H1 (cell line): ENCODE data around the gene MYCBP2. TPM values are rescaled to one million over a fixed set of nuclear protein-coding genes. Genes with fewer than 3 reads are reported as not detected.

Experiments used
- CTCF ChIA-PET: fragments of 300-600 bp; sonication (Branson Sonifier 250); formaldehyde crosslinking; loops from one replicate; lab custom pipeline; 2021; ENCODE audit not compliant: partially characterized antibody; lab: Charles Lee
- POLR2A ChIA-PET: fragments of 300-600 bp; sonication (Branson Sonifier 250); formaldehyde crosslinking; loops from one replicate; lab custom pipeline; 2021; ENCODE audit warnings: inconsistent platforms; ENCODE audit not compliant: partially characterized antibody; lab: Charles Lee
- DNase-seq, 2 experiments: peaks; one replicate each; pipeline versions ENCODE4 v3.0.0 to v3.0.0-alpha.2; 2010 to 2022; ENCODE audit warnings: low spot score in 2 of 2, low read depth in 1 of 2, mixed read lengths in 1 of 2
- FAIRE-seq: peaks from 2 replicates; lab custom pipeline; 2011; peaks lifted over from hg19 to GRCh38; lab: Jason Lieb, UNC
- H2AFZ ChIP-seq: 2 replicates; pipeline ENCODE4 v1.8.1; 2012; ENCODE audit warnings: low read length, inconsistent platforms
- H2AK5ac ChIP-seq: 2 replicates; pipeline ENCODE4 v1.6.1; 2013; ENCODE audit warnings: low read depth, low read length
- H2BK120ac ChIP-seq: replicated peaks from 2 replicates; pipeline ENCODE3; 2013; ENCODE audit warnings: low read depth, low read length, inconsistent platforms
- H2BK12ac ChIP-seq: 2 replicates; pipeline ENCODE4 v1.6.1; 2013; ENCODE audit warnings: low read depth, low read length
- H2BK15ac ChIP-seq: 2 replicates; pipeline ENCODE4 v1.6.1; 2013; ENCODE audit warnings: low read length
- H2BK20ac ChIP-seq: 2 replicates; pipeline ENCODE4 v1.6.1; 2013; ENCODE audit warnings: low read length
- H2BK5ac ChIP-seq: 2 replicates; pipeline ENCODE4 v1.6.1; 2013; ENCODE audit warnings: low read depth, low read length
- H3K14ac ChIP-seq: 2 replicates; pipeline ENCODE4 v1.6.1; 2013; ENCODE audit warnings: inconsistent platforms; ENCODE audit not compliant: insufficient read length
- H3K18ac ChIP-seq: 2 replicates; pipeline ENCODE4 v1.6.1; 2013; ENCODE audit warnings: low read length; ENCODE audit errors: extremely low read depth
- H3K23ac ChIP-seq: 2 replicates; pipeline ENCODE4 v1.6.1; 2013; ENCODE audit warnings: inconsistent platforms; ENCODE audit not compliant: insufficient read length
- H3K23me2 ChIP-seq: 2 replicates; pipeline ENCODE4 v1.6.1; 2013; ENCODE audit warnings: low read depth, low read length
- H3K27ac ChIP-seq: 2 replicates; pipeline ENCODE4 v1.6.1; 2011; ENCODE audit warnings: low read depth, low read length, inconsistent platforms
- H3K27me3 ChIP-seq, 4 experiments: replicated peaks in 1 of 4; 1 replicate in 1 of 4; 2 replicates in 3 of 4; pipeline versions ENCODE4 v1.6.1 to v1.8.1; 2011 to 2013; ENCODE audit warnings: low read length in 3 of 4, mild to moderate bottlenecking in 3 of 4, inconsistent platforms in 2 of 4, mixed read lengths in 2 of 4, moderate library complexity in 1 of 4; ENCODE audit not compliant: control insufficient read depth in 3 of 4, insufficient read depth in 3 of 4; ENCODE audit errors: extremely low read depth in 1 of 4
- H3K36me3 ChIP-seq, 4 experiments: 2 replicates each; pipeline versions ENCODE4 v1.6.1 to v1.8.1; 2011 to 2013; ENCODE audit warnings: mild to moderate bottlenecking in 4 of 4, low read length in 3 of 4, moderate library complexity in 2 of 4, control low read depth in 1 of 4, inconsistent platforms in 1 of 4; ENCODE audit not compliant: insufficient read depth in 4 of 4, control insufficient read depth in 2 of 4
- H3K4ac ChIP-seq: replicated peaks from 2 replicates; pipeline ENCODE3; 2013; ENCODE audit warnings: low read length, low read depth, mixed read lengths, inconsistent platforms; ENCODE audit not compliant: insufficient read length
- H3K4me1 ChIP-seq, 4 experiments: replicated peaks in 1 of 4; 1 replicate in 1 of 4; 2 replicates in 3 of 4; pipeline versions ENCODE4 v1.6.1 to v1.8.1; 2011 to 2013; ENCODE audit warnings: low read length in 3 of 4, inconsistent platforms in 2 of 4, mixed read lengths in 1 of 4; ENCODE audit not compliant: insufficient read depth in 4 of 4, control insufficient read depth in 3 of 4
- H3K4me2 ChIP-seq, 2 experiments: 2 replicates each; pipeline versions ENCODE4 v1.6.1 to v1.8.1; 2011 to 2013; ENCODE audit warnings: low read depth in 2 of 2, low read length in 2 of 2, control low read depth in 1 of 2, inconsistent platforms in 1 of 2, mild to moderate bottlenecking in 1 of 2; ENCODE audit not compliant: insufficient read depth in 1 of 2
- H3K4me3 ChIP-seq, 4 experiments: fragments of 200-600, 300-600 bp in 1 of 4; sonication (generic), shearing (Covaris generic), sonication (Bioruptor Twin) in 1 of 4; 2 replicates each; pipeline versions ENCODE4 v1.5.1 to v1.8.1; 2011 to 2016; ENCODE audit warnings: low read length in 4 of 4, low read depth in 3 of 4, control low read depth in 2 of 4, inconsistent platforms in 2 of 4, mild to moderate bottlenecking in 2 of 4, mixed read lengths in 1 of 4, moderate library complexity in 1 of 4; ENCODE audit not compliant: insufficient read depth in 2 of 4; ENCODE audit errors: extremely low read depth in 1 of 4
- H3K56ac ChIP-seq: replicated peaks from 2 replicates; pipeline ENCODE3; 2013; ENCODE audit warnings: low read depth, mild to moderate bottlenecking, mixed read lengths, low read length, inconsistent platforms; ENCODE audit not compliant: insufficient read length
- H3K79me1 ChIP-seq: 2 replicates; pipeline ENCODE4 v1.6.1; 2013; ENCODE audit warnings: low read depth, low read length, control low read depth
- H3K79me2 ChIP-seq, 2 experiments: 2 replicates each; pipeline versions ENCODE4 v1.6.1 to v1.8.1; 2012 to 2013; ENCODE audit warnings: low read length in 2 of 2, mild to moderate bottlenecking in 2 of 2, inconsistent platforms in 1 of 2; ENCODE audit not compliant: insufficient read depth in 2 of 2, control insufficient read depth in 1 of 2
- H3K9ac ChIP-seq, 4 experiments: replicated peaks in 1 of 4; 1 replicate in 1 of 4; 2 replicates in 3 of 4; pipeline versions ENCODE4 v1.6.1 to v1.8.1; 2011 to 2013; ENCODE audit warnings: low read depth in 3 of 4, low read length in 3 of 4, control low read depth in 2 of 4, mild to moderate bottlenecking in 2 of 4, moderate library complexity in 2 of 4, inconsistent platforms in 1 of 4; ENCODE audit errors: extremely low read depth in 1 of 4
- H3K9me3 ChIP-seq, 2 experiments: 2 replicates each; pipeline versions ENCODE4 v1.6.1 to v1.8.1; 2012 to 2013; ENCODE audit warnings: mild to moderate bottlenecking in 2 of 2, moderate library complexity in 2 of 2, control low read depth in 1 of 2, inconsistent platforms in 1 of 2, low read depth in 1 of 2, low read length in 1 of 2, mixed read lengths in 1 of 2; ENCODE audit not compliant: insufficient read depth in 2 of 2
- H4K20me1 ChIP-seq, 2 experiments: replicated peaks in 1 of 2; 2 replicates each; pipeline versions ENCODE3 to v1.8.1; 2011 to 2013; ENCODE audit warnings: inconsistent platforms in 2 of 2, low read length in 2 of 2, mild to moderate bottlenecking in 1 of 2; ENCODE audit not compliant: insufficient read depth in 2 of 2, control insufficient read depth in 1 of 2
- H4K5ac ChIP-seq: 2 replicates; pipeline ENCODE4 v1.6.1; 2013; ENCODE audit warnings: low read length, low read depth, mixed read lengths, inconsistent platforms; ENCODE audit not compliant: insufficient read length
- H4K8ac ChIP-seq: 2 replicates; pipeline ENCODE4 v1.8.0; 2013; ENCODE audit warnings: mild to moderate bottlenecking, moderate library complexity, low read length, inconsistent platforms; ENCODE audit not compliant: insufficient read depth; ENCODE audit errors: extremely low read depth
- H4K91ac ChIP-seq: replicated peaks from 2 replicates; pipeline ENCODE3; 2013; ENCODE audit warnings: low read length, mixed read lengths, inconsistent platforms; ENCODE audit not compliant: insufficient read length
- ASH2L ChIP-seq: fragments of 200-600, 300-600 bp; sonication (generic); IDR thresholded peaks from one replicate; pipeline ENCODE4 v1.7.1; 2017; ENCODE audit warnings: low read length
- CHD1 ChIP-seq: IDR thresholded peaks from 2 replicates; pipeline ENCODE4 v1.6.1; 2012; ENCODE audit warnings: low read depth, low read length, improper control_type of control experiment
- CREB1 ChIP-seq: IDR thresholded peaks from 2 replicates; pipeline ENCODE4 v1.6.1; 2012; ENCODE audit warnings: inconsistent platforms
- EGR1 ChIP-seq: IDR thresholded peaks from 2 replicates; pipeline ENCODE4 v1.6.1; 2011; ENCODE audit warnings: low read depth, low read length, borderline replicate concordance
- EP300 ChIP-seq, 2 experiments: IDR thresholded peaks; 1 replicate in 1 of 2; 2 replicates in 1 of 2; pipeline ENCODE4 v1.6.1; 2011 to 2012; ENCODE audit warnings: low read depth in 2 of 2, low read length in 2 of 2, mild to moderate bottlenecking in 2 of 2, borderline replicate concordance in 1 of 2, inconsistent platforms in 1 of 2, moderate library complexity in 1 of 2
- EZH2 ChIP-seq: fragments of 200-600 bp; sonication (generic); IDR thresholded peaks from 2 replicates; pipeline ENCODE4 v1.7.1; 2012; ENCODE audit warnings: low read depth, mild to moderate bottlenecking, moderate library complexity, low read length, inconsistent platforms; ENCODE audit not compliant: severe bottlenecking
- HDAC6 ChIP-seq: IDR thresholded peaks from one replicate; pipeline ENCODE4 v1.7.1; 2012; ENCODE audit warnings: low read depth, mild to moderate bottlenecking, inconsistent platforms, low read length, moderate library complexity
- PHF8 ChIP-seq: fragments of 200-600 bp; sonication (generic); conservative IDR thresholded peaks from 2 replicates; pipeline ENCODE4 v1.7.1; 2012; ENCODE audit warnings: low read depth, mild to moderate bottlenecking, inconsistent platforms, low read length, moderate library complexity
- POLR2A ChIP-seq, 2 experiments: IDR thresholded peaks; 1 replicate in 1 of 2; 2 replicates in 1 of 2; pipeline ENCODE4 v1.6.1; 2011; ENCODE audit warnings: low read depth in 2 of 2, low read length in 2 of 2, mild to moderate bottlenecking in 2 of 2; ENCODE audit errors: control extremely low read depth in 1 of 2
- SP1 ChIP-seq: IDR thresholded peaks from 2 replicates; pipeline ENCODE4 v1.6.1; 2011; ENCODE audit warnings: low read depth, low read length
- SUZ12 ChIP-seq: fragments of 200-600 bp; sonication (generic); IDR thresholded peaks from 2 replicates; pipeline ENCODE4 v1.6.1; 2012; ENCODE audit warnings: mild to moderate bottlenecking, inconsistent platforms, low read length, moderate library complexity, mixed read lengths
- YY1 ChIP-seq: IDR thresholded peaks from 2 replicates; pipeline ENCODE4 v1.6.1; 2011; ENCODE audit warnings: low read depth, mild to moderate bottlenecking, low read length
- WGBS, 2 experiments: shearing (Covaris generic) in 1 of 2; methylation state at CpG; one replicate each; pipeline versions ENCODE4 v1.1.6 to v1.1.7; 2013 to 2015; ENCODE audit warnings: low lambda C conversion rate in 2 of 2, mixed read lengths in 2 of 2, inconsistent platforms in 1 of 2, low coverage in 1 of 2, missing lambda C conversion rate in 1 of 2; ENCODE audit not compliant: insufficient replicate concordance in 2 of 2, insufficient coverage in 1 of 2, insufficient read length in 1 of 2; ENCODE audit errors: extremely low coverage in 1 of 2, missing lambda C conversion rate in 1 of 2; 5-methylcytosine and 5-hydroxymethylcytosine counted together
- polyA plus RNA-seq, 7 experiments: library from polyadenylated mRNA; depleted of rRNA in 3 of 7; stranded (reverse) in 5 of 7; unstranded in 2 of 7; fragments of >200 nt in 5 of 7; fragments of 200-250 nt in 2 of 7; gene quantifications; 1 replicate in 5 of 7; 2 replicates in 1 of 7; 4 replicates in 1 of 7; pipeline versions ENCODE4 v1.2.1 to v1.2.3, GENCODE V29; 2011 to 2013; ENCODE audit warnings: missing spikeins in 2 of 7, mixed read lengths in 2 of 7
- total RNA-seq: library from RNA; stranded (reverse); fragmentation: NEBNext Ultra II Directional; extraction: Animal tissue kit (Norgen Biotek cat#: 25700); gene quantifications from 2 replicates; pipeline ENCODE4 v1.2.1, GENCODE V29; 2021
- TF ChIP-seq, protein P1 (sequence below): IDR thresholded peaks from 2 replicates; pipeline ENCODE4 v1.6.1; 2012; ENCODE audit warnings: inconsistent platforms

The MYCBP2 gene
- total and polyA plus RNA-seq, 2 of the 8 experiments (the other 6 are each of a cell fraction or from before 2014, with no cell fraction given), result 19.0 to 52.1 TPM

DNA sequence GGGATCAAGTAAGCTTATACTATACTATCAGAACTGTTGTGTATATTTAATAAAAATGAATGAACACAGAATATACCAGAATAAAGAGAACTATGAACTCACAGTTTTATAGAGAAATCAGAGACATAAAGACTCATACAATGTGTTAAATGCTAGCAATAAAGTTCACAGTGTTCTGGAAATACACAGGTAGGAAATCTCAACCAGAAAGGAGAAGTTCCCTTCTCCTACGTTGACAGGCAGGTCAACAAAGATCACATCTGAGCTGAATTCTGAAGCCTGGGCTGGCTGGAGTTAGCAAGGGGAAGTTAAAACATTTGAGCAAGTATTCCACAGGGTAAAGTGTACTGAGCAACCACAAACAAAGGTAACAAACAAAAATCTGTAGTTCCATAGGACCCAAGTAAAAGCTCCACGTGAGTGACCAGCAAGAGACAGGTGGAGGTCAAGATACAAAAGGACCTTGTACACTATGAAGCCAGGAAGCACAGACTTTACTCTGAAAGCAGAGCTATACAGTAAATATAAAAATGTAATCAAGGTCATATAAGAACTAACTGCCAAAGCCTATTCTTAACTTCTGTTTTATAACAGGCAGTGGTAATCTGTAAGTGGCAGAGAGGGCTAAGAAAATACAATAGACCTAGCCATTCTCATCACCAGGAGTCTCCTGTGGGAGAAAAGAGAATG is 312.9 kb downstream of the MYCBP2 start:
- POLR2A ChIA-PET, result interaction anchor here (1.8 kb wide), 1 partner anchor 13 kb away, joined by 5 read pairs; the partner anchor contains the start of gene FBXL3
- Histone ChIP-seq H3K4ac (no peak overlapping the region), H3K79me1 (no peaks in the 10 kb centered on the region), H2BK15ac (no peak overlapping the region), H2BK20ac (no peak overlapping the region), H2BK120ac (no peak overlapping the region), H3K23me2 (no peaks in the 10 kb centered on the region; the same call in 1 of the 2 replicates), H3K27me3 (no peaks in the 10 kb centered on the region), H3K23ac (no peak overlapping the region), H4K5ac (no peak overlapping the region), H3K9ac (no peak overlapping the region), H3K4me3 (no peak overlapping the region), H3K4me2 (no peak overlapping the region), H2BK12ac (no peak overlapping the region), H4K8ac (no peak overlapping the region), H3K14ac (no peak overlapping the region), H3K36me3 (peaks cover 17 to 75% (median 41%) of the 10 kb centered on the region in 4 experiments), H3K4me1 (no peaks in the 10 kb centered on the region), H2BK5ac (no peak overlapping the region), H4K91ac (no peak overlapping the region), H3K79me2 (peaks cover 0 to under 1% of the 10 kb centered on the region in 2 experiments; a peak in 2 of 4 replicates), H3K56ac (no peak overlapping the region), H3K27ac (no peak overlapping the region), H2AK5ac (no peak overlapping the region), H3K18ac (no peak overlapping the region), H3K9me3 (no peaks in the 10 kb centered on the region), H4K20me1 (peaks cover 0 to 2% of the 10 kb centered on the region in 2 experiments), H2AFZ (no peak overlapping the region)
- CTCF ChIA-PET, result interaction anchor here (0.9 to 2.2 kb wide), 5 partner anchors 9 to 12 kb away, joined by 3 to 8 read pairs (median 4); no protein-coding TSS in a partner anchor
- no peak for DNase-seq
- 95% methylated on average over 2 of the region's 2 CpGs; no CpG with 5 or more reads in 1 of the 2 experiments for WGBS, 2 experiments
- FAIRE-seq, result no peak
- TF ChIP-seq PHF8 (no peak), SUZ12 (no peak), ASH2L (no peak), CREB1 (no peak), EP300 (IDR thresholded peaks at IDR 0.05; ENCODE audit: borderline replicate concordance in 1 of 2, low read depth in 2 of 2, low read length in 2 of 2) (no peak), HDAC6 (no peak), POLR2A (IDR thresholded peaks at IDR 0.05; ENCODE audit: control extremely low read depth in 1 of 2, low read depth in 2 of 2, low read length in 2 of 2) (no peak), CHD1 (no peak), SP1 (no peak), YY1 (no peak), EGR1 (no peak), EZH2 (no peak)
- TF ChIP-seq, protein P1, sequence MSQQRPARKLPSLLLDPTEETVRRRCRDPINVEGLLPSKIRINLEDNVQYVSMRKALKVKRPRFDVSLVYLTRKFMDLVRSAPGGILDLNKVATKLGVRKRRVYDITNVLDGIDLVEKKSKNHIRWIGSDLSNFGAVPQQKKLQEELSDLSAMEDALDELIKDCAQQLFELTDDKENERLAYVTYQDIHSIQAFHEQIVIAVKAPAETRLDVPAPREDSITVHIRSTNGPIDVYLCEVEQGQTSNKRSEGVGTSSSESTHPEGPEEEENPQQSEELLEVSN, result no peak
